HG03520 (cell line): Measurements from ENCODE around the gene TATDN2.

ENCODE experiments used
- ATAC-seq: cut with Tn5 transposase; IDR thresholded peaks from one replicate; pipeline ENCODE4 v1.9.1; 2021; ENCODE audit warnings: mild to moderate bottlenecking, moderate library complexity; ENCODE audit not compliant: unreplicated experiment

The TATDN2 gene, protein sequence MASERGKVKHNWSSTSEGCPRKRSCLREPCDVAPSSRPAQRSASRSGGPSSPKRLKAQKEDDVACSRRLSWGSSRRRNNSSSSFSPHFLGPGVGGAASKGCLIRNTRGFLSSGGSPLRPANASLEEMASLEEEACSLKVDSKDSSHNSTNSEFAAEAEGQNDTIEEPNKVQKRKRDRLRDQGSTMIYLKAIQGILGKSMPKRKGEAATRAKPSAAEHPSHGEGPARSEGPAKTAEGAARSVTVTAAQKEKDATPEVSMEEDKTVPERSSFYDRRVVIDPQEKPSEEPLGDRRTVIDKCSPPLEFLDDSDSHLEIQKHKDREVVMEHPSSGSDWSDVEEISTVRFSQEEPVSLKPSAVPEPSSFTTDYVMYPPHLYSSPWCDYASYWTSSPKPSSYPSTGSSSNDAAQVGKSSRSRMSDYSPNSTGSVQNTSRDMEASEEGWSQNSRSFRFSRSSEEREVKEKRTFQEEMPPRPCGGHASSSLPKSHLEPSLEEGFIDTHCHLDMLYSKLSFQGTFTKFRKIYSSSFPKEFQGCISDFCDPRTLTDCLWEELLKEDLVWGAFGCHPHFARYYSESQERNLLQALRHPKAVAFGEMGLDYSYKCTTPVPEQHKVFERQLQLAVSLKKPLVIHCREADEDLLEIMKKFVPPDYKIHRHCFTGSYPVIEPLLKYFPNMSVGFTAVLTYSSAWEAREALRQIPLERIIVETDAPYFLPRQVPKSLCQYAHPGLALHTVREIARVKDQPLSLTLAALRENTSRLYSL

GRCh38 chr3:10248184-10248983 is at the start of gene TATDN2:
TSS of gene TATDN2 (plus strand) at chr3:10248459. CDS start at chr3:10249201, 742 bp downstream.
- ATAC-seq: peak; percentile 96

DNA sequence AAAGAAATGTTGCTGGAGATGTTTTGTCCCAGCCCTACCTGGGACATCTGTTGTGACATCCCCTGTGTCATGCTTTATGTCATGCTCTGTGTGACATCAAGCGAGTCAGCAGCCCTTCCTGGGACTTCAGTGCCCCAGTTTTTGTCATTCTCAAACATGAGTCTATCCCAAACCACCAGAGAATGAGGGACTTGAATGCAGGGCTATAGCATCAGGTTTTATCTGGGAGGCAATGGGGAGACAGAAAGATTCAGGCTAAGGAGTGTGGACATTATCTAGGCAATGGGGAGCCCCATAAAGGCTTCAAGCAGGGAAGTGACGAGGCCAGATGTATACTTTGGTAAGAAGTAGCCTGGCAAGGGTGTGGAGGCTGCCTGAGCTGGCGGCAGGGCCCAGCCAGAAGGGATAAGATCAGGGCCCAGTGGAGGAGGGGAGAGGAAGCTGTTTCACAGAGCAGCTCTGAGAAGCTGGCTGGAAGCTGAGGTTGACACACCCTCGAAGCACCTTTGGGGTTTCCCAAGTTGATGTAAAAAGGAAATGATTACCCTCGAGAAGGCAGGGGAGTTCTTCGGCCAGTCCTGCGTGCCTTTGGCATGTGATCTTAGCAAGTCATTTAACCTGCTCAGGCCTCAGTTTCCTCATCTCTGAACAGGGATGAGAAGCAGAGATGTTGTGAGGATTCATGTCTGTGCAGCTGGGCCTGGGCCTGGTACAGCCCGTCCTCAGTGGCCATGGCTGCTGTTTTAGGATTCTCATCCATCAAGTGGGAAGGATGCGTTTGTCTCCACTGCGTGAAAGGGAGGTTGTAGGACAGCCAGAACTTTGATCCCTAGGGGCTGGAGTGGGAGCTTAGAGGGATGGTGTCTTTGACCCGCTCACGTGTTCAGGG is 49.3 kb upstream of the TATDN2 start:
- ATAC-seq: peak; percentile 73

GRCh38 chr3:10204921-10205320 is 43.3 kb upstream of the TATDN2 start:
- ATAC-seq: no peak

DNA sequence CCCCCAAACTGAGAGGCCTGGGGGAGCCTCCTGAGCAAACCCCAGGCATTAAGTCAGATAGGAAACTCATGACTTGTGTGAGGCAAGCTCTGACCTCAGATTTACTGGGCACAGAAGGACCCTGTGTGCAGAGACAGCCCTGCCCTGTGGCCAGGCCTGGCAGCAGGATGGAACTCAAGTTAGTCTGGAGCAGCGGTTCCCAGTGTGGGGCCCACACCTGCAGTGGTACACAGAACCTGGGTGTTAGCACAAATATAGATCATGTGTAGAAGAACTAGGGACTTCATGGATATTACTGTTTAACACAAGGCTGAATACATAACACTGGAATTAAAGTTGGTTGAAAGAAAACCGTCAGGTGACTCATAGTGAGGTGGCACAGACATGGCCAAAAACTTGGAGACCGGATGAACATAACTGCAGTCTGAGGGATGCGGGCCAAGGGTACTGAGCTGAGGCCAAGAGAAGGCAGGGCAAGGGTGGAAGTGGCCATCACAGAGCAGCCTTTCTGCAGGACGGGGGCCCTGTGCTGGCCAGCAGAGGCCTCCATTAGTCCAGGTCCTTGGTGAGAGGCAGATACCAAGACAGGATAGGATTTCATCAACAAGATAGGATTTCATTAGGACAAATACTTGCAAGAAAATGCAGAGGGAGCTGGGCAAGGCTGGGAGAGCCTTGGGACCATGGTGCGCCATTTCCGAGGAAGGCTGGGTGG is 42.7 kb upstream of the TATDN2 start:
- ATAC-seq: no peak

GRCh38 chr3:10206166-10206511 is 42.1 kb upstream of the TATDN2 start:
- no peak for ATAC-seq

GRCh38 chr3:10213156-10213792 is 35.0 kb upstream of the TATDN2 start:
- peak; percentile 50 for ATAC-seq

- no peak for ATAC-seq
Measured at GRCh38 chr3:10215578-10216368, 32.5 kb upstream of the TATDN2 start.

- ATAC-seq: no peak
Measured at GRCh38 chr3:10217359-10217758, 30.9 kb upstream of the TATDN2 start.

GRCh38 chr3:10219737-10220136 is 28.5 kb upstream of the TATDN2 start:
- ATAC-seq: no peak

GRCh38 chr3:10223676-10224639 is 24.3 kb upstream of the TATDN2 start:
- peak; percentile 56 for ATAC-seq

- ATAC-seq: no peak
Measured at GRCh38 chr3:10224794-10225665, 23.2 kb upstream of the TATDN2 start.

GRCh38 chr3:10226293-10226692 is 22.0 kb upstream of the TATDN2 start:
- ATAC-seq: no peak

- no peak for ATAC-seq
Measured at GRCh38 chr3:10228248-10228950, 19.9 kb upstream of the TATDN2 start.

DNA sequence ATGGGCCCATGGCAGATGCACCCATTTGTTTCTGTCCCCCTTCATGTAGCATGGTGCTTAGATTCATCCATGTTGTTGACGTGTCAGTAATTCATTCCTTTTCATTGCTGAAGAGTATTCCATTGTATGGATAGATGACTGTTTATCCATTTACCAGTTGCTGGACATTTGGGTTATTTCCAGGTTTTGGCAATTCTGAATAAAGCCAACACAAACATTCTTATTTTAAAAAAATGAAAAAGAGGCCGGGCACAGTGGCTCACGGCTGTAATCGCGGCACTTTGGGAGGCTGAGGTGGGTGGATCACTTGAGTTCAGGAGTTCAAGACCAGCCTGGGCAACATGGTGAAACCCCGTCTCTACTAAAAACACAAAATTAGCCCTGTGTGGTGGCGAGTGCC is 18.7 kb upstream of the TATDN2 start:
- ATAC-seq: no peak

DNA sequence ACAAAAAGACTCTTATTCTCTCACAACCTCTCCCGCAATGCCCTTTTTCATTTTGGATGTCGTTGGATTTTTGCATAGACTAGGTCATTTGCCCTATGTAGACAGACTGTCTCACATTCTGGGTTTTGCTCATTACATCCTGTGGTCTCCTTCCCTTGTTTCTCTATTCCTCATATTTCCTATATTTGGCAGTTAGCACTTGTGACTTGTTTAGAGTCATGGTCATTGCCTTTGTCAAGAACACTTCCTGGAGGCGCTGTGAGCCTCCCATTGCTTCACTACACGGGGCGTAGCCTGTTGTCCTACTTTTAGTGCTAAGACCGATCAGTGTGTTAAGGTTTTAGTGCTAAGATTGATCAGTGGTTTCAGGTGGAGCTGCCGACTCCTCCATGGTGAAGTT is 16.1 kb upstream of the TATDN2 start:
- ATAC-seq: no peak

GRCh38 chr3:10233988-10234387 is 14.3 kb upstream of the TATDN2 start:
- no peak for ATAC-seq
